A549 (cell line): ENCODE data around the gene TNRC6C. TPM values are rescaled to one million over a fixed set of nuclear protein-coding genes. Genes with fewer than 3 reads are reported as not detected.

Experiments used
- ATAC-seq, 2 experiments: fragments of 200-7000 bp in 1 of 2; fragments of >200 bp in 1 of 2; cut with Nextera tagmentation in 1 of 2; cut with Tn5 transposase in 1 of 2; 3 replicates each; pipeline versions ENCODE4 v1.8.0 to v1.9.1; 2018 to 2020; ENCODE audit warnings: mild to moderate bottlenecking in 1 of 2, moderate library complexity in 1 of 2
- CTCF ChIA-PET: fragments of 300-600 bp; sonication (Branson Sonifier 250); formaldehyde crosslinking; extraction: SDS; loops from one replicate; lab custom pipeline; 2021; ENCODE audit warnings: antibody characterized with exemption, inconsistent platforms; lab: Yijun Ruan, JAX
- POLR2A ChIA-PET: fragments of 350-600 bp; formaldehyde crosslinking; extraction: SDS; loops from one replicate; lab custom pipeline; 2021; ENCODE audit warnings: antibody characterized with exemption, inconsistent platforms; lab: Yijun Ruan, JAX
- DNase-seq, 2 experiments: peaks; one replicate each; pipeline versions ENCODE4 v3.0.0 to v3.0.0-alpha.2; 2011 to 2016; ENCODE audit warnings: low read depth in 1 of 2, low spot score in 1 of 2
- FAIRE-seq: peaks from 2 replicates; lab custom pipeline; 2011; peaks lifted over from hg19 to GRCh38; lab: Jason Lieb, UNC
- H3K27ac ChIP-seq, 2 experiments: fragments of >200 bp; sonication (Bioruptor Twin); formaldehyde crosslinking; 3 replicates each; pipeline ENCODE4 v1.5.1; 2016 to 2017
- H3K4me1 ChIP-seq: fragments of >200 bp; sonication (Bioruptor Twin); formaldehyde crosslinking; 3 replicates; pipeline ENCODE4 v1.6.1; 2016
- H3K4me2 ChIP-seq: fragments of >200 bp; sonication (Bioruptor Twin); formaldehyde crosslinking; 3 replicates; pipeline ENCODE4 v1.6.1; 2016
- H3K4me3 ChIP-seq: fragments of >200 bp; sonication (Bioruptor Twin); formaldehyde crosslinking; 3 replicates; pipeline ENCODE4 v1.5.1; 2016
- H3K9me3 ChIP-seq: fragments of >200 bp; sonication (Bioruptor Twin); formaldehyde crosslinking; 3 replicates; pipeline ENCODE4 v1.6.1; 2016
- BHLHE40 ChIP-seq: IDR thresholded peaks from 2 replicates; pipeline ENCODE4 v1.6.1; 2012; ENCODE audit warnings: low read depth, low read length, inconsistent platforms
- CBX2 ChIP-seq: fragments of 200-600 bp; sonication (generic); IDR thresholded peaks from 2 replicates; pipeline ENCODE4 v1.6.1; 2016; ENCODE audit warnings: low read depth, mild to moderate bottlenecking, borderline replicate concordance
- CBX8 ChIP-seq: fragments of 200-600 bp; sonication (generic); IDR thresholded peaks from 2 replicates; pipeline ENCODE4 v1.6.1; 2016
- CHD4 ChIP-seq: fragments of 200-600 bp; sonication (generic); IDR thresholded peaks from 2 replicates; pipeline ENCODE4 v1.6.1; 2016; ENCODE audit warnings: antibody characterized with exemption, mild to moderate bottlenecking, borderline replicate concordance
- FOSL2 ChIP-seq, 2 experiments: fragments of 450-650 bp in 1 of 2; fragments of >200 bp in 1 of 2; sonication (Bioruptor Twin) in 1 of 2; formaldehyde crosslinking; IDR thresholded peaks; 2 replicates each; pipeline versions ENCODE4 v1.5.0 to v1.6.1; 2016 to 2020; ENCODE audit warnings: mild to moderate bottlenecking in 1 of 2, moderate library complexity in 1 of 2
- HOXA7 ChIP-seq: fragments of 250-450 bp; sonication (Bioruptor Pico); IDR thresholded peaks from 2 replicates; pipeline ENCODE4 v1.5.0; 2020; ENCODE audit warnings: mild to moderate bottlenecking, moderate library complexity
- JUNB ChIP-seq: fragments of >200 bp; sonication (Bioruptor Twin); formaldehyde crosslinking; IDR thresholded peaks from 2 replicates; pipeline ENCODE4 v1.6.1; 2016
- MAZ ChIP-seq: fragments of 150-350 bp; IDR thresholded peaks from 2 replicates; pipeline ENCODE4 v1.6.1; 2014; ENCODE audit warnings: antibody characterized with exemption, low read depth, low read length, borderline replicate concordance
- NPAS2 ChIP-seq: fragments of 250-450 bp; sonication (Bioruptor Pico); IDR thresholded peaks from 2 replicates; pipeline ENCODE4 v1.8.0; 2022; ENCODE audit warnings: mild to moderate bottlenecking, moderate library complexity, borderline replicate concordance
- NR3C1 ChIP-seq: fragments of >200 bp; sonication (Bioruptor Twin); formaldehyde crosslinking; IDR thresholded peaks from 3 replicates; pipeline ENCODE4 v1.6.1; 2017
- PHF8 ChIP-seq: fragments of 200-600 bp; sonication (generic); IDR thresholded peaks from 2 replicates; pipeline ENCODE4 v1.6.1; 2016; ENCODE audit warnings: low read depth, mild to moderate bottlenecking, antibody characterized with exemption, moderate library complexity, borderline replicate concordance
- POLR2AphosphoS2 ChIP-seq: conservative IDR thresholded peaks from 2 replicates; pipeline ENCODE4 v1.6.1; 2012; ENCODE audit warnings: low read length, improper control_type of control experiment, inconsistent platforms
- RCOR1 ChIP-seq: fragments of 150-350 bp; IDR thresholded peaks from 2 replicates; pipeline ENCODE4 v1.6.1; 2014; ENCODE audit warnings: antibody characterized with exemption, low read length, low read depth
- RFX5 ChIP-seq: fragments of 450-650 bp; IDR thresholded peaks from 2 replicates; pipeline ENCODE4 v1.7.1; 2014; ENCODE audit warnings: antibody characterized with exemption, mild to moderate bottlenecking, moderate library complexity
- ZC3H11A ChIP-seq: fragments of 450-650 bp; IDR thresholded peaks from 2 replicates; pipeline ENCODE4 v1.6.1; 2014; ENCODE audit warnings: antibody characterized with exemption, mild to moderate bottlenecking
- ZSCAN20 ChIP-seq: fragments of 250-450 bp; sonication (Bioruptor Pico); IDR thresholded peaks from 2 replicates; pipeline ENCODE4 v1.8.0; 2022; ENCODE audit warnings: mild to moderate bottlenecking, moderate library complexity
- WGBS: methylation state at CpG from one replicate; pipeline ENCODE4 v1.1.6; 2017; ENCODE audit errors: missing lambda C conversion rate; 5-methylcytosine and 5-hydroxymethylcytosine counted together
- polyA plus RNA-seq, 4 experiments: library from polyadenylated mRNA; depleted of rRNA in 3 of 4; stranded (reverse); fragments of >200 nt; fragmentation: RNase III in 1 of 4; extraction: RNeasy Plus Mini Kit Qiagen cat#74134 plus additional on column Dnase treatment in 1 of 4; gene quantifications; 2 replicates in 3 of 4; 3 replicates in 1 of 4; pipeline ENCODE4 v1.2.3, GENCODE V29; 2011 to 2017
- TF ChIP-seq, protein P1 (sequence below): fragments of 250-450 bp; sonication (Bioruptor Pico); IDR thresholded peaks from 2 replicates; pipeline ENCODE4 v1.5.0; 2021; ENCODE audit warnings: mild to moderate bottlenecking, moderate library complexity, borderline replicate concordance
- TF ChIP-seq, protein P2 (sequence below): IDR thresholded peaks from 2 replicates; pipeline ENCODE4 v1.6.1; 2012
- TF ChIP-seq, protein P3 (sequence below): fragments of 450-650 bp; IDR thresholded peaks from 2 replicates; pipeline ENCODE4 v1.6.1; 2014; ENCODE audit warnings: antibody characterized with exemption
- TF ChIP-seq, protein P4 (sequence below): fragments of >200 bp; sonication (Bioruptor Twin); formaldehyde crosslinking; IDR thresholded peaks from 3 replicates; pipeline ENCODE4 v1.5.1; 2016

Gene TNRC6C
- polyA plus RNA-seq, 2 of the 4 experiments (the other 2 are of a cell fraction), result 1.3 to 1.9 TPM

DNA sequence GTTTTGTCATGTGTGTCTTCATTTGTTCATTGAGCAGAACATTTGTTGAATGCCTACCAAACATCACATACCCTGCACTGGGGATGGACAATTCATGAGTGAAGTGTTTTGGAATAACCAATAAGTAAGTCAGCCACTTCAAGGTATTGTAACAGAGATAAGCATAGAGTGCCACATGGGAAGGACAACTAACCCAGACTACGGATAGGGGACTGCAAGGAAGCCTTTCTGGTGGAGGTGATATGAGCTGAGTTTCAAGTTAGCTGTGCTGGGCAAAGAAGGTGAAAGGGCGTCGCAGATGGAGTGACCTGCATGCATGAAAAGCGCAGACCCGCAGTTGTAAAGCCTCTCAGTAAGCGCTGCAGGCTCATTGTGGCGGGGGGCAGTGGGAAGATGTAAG lies 78.8 kb downstream of the TNRC6C start:
- ChIA-PET CTCF (interaction anchor here (1.2 to 16.2 kb wide), 3 partner anchors 19 to 59 kb away, joined by 3 to 259 read pairs (median 6); no protein-coding TSS in a partner anchor), POLR2A (no interaction called here)

DNA sequence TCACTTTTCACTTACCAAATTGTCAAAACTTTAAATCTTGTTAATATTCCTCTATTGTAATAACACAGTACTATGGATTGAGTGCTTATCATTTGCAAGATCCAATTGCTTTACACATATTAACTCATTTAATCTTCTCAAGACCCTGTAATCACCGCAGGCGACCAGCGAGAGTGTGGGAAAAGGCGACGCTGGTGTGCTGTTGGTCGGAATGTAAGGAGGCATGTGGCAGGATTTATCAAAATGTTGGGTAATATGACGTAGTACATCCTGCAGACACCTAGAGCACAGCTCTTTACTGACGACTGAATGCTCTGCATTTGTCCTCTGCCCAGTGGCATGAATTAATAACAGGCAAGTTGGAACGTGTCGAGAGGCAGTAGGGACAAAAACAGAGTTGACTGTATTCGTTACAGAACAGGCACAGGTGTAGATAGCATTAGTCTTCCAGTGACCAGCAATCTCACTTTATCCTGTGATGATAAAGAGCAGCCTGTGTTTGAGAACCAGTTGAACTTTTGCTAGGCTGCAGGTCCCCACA lies 80.3 kb downstream of the TNRC6C start:
- ATAC-seq, result no peak
- CTCF ChIA-PET, result interaction anchor here (1.2 to 5.7 kb wide), 3 partner anchors 9 to 19 kb away, joined by 3 to 38 read pairs (median 27); no protein-coding TSS in a partner anchor
- no peak for DNase-seq
- no peak for TF ChIP-seq NR3C1
- TF ChIP-seq, protein P1, sequence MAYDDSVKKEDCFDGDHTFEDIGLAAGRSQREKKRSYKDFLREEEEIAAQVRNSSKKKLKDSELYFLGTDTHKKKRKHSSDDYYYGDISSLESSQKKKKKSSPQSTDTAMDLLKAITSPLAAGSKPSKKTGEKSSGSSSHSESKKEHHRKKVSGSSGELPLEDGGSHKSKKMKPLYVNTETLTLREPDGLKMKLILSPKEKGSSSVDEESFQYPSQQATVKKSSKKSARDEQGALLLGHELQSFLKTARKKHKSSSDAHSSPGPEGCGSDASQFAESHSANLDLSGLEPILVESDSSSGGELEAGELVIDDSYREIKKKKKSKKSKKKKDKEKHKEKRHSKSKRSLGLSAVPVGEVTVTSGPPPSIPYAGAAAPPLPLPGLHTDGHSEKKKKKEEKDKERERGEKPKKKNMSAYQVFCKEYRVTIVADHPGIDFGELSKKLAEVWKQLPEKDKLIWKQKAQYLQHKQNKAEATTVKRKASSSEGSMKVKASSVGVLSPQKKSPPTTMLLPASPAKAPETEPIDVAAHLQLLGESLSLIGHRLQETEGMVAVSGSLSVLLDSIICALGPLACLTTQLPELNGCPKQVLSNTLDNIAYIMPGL, result no peak
- TF ChIP-seq RFX5, result no peak
- TF ChIP-seq HOXA7 (CRISPR knock-in tag), result no peak
- TF ChIP-seq, protein P2, sequence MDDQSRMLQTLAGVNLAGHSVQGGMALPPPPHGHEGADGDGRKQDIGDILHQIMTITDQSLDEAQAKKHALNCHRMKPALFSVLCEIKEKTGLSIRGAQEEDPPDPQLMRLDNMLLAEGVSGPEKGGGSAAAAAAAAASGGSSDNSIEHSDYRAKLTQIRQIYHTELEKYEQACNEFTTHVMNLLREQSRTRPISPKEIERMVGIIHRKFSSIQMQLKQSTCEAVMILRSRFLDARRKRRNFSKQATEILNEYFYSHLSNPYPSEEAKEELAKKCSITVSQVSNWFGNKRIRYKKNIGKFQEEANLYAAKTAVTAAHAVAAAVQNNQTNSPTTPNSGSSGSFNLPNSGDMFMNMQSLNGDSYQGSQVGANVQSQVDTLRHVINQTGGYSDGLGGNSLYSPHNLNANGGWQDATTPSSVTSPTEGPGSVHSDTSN, result no peak
- TF ChIP-seq, protein P3, sequence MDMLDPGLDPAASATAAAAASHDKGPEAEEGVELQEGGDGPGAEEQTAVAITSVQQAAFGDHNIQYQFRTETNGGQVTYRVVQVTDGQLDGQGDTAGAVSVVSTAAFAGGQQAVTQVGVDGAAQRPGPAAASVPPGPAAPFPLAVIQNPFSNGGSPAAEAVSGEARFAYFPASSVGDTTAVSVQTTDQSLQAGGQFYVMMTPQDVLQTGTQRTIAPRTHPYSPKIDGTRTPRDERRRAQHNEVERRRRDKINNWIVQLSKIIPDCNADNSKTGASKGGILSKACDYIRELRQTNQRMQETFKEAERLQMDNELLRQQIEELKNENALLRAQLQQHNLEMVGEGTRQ, result no peak
- TF ChIP-seq POLR2AphosphoS2, result no peak
- no peak for TF ChIP-seq RCOR1
- POLR2A ChIA-PET, result interaction anchor here (0.7 kb wide), 1 partner anchor 24 kb away, joined by 4 read pairs; no protein-coding TSS in a partner anchor
- Histone ChIP-seq H3K27ac (no peak overlapping the region), H3K4me2 (no peak overlapping the region), H3K4me1 (peaks cover 24% of the 10 kb centered on the region), H3K4me3 (no peak overlapping the region), H3K9me3 (no peaks in the 10 kb centered on the region)
- 93% methylated on average over 11 of the region's 11 CpGs for WGBS
- no peak for FAIRE-seq

More for the DNA sequence above, 78.8 kb downstream of the TNRC6C start:
- Histone ChIP-seq H3K27ac (no peak overlapping the region), H3K4me2 (no peak overlapping the region), H3K9me3 (no peaks in the 10 kb centered on the region), H3K4me1 (peaks cover 27% of the 10 kb centered on the region), H3K4me3 (no peak overlapping the region)
- ATAC-seq (no peak), DNase-seq (no peak), FAIRE-seq (no peak)
- 84% methylated on average over 7 of the region's 7 CpGs for WGBS
- TF ChIP-seq FOSL2 (IDR thresholded peaks at IDR 0.05) (no peak), FOSL2 (CRISPR knock-in tag; IDR thresholded peaks at IDR 0.05) (no peak), CHD4 (no peak), BHLHE40 (no peak), NR3C1 (no peak), ZSCAN20 (CRISPR knock-in tag) (no peak), CBX8 (no peak), ZC3H11A (no peak), MAZ (no peak), CBX2 (no peak), PHF8 (no peak), NPAS2 (no peak), JUNB (no peak)
- TF ChIP-seq, protein P1, result no peak
- TF ChIP-seq, protein P4, sequence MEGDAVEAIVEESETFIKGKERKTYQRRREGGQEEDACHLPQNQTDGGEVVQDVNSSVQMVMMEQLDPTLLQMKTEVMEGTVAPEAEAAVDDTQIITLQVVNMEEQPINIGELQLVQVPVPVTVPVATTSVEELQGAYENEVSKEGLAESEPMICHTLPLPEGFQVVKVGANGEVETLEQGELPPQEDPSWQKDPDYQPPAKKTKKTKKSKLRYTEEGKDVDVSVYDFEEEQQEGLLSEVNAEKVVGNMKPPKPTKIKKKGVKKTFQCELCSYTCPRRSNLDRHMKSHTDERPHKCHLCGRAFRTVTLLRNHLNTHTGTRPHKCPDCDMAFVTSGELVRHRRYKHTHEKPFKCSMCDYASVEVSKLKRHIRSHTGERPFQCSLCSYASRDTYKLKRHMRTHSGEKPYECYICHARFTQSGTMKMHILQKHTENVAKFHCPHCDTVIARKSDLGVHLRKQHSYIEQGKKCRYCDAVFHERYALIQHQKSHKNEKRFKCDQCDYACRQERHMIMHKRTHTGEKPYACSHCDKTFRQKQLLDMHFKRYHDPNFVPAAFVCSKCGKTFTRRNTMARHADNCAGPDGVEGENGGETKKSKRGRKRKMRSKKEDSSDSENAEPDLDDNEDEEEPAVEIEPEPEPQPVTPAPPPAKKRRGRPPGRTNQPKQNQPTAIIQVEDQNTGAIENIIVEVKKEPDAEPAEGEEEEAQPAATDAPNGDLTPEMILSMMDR, result no peak
